ENCODE results near the gene OPTN.
A peak's percentile ranks its signal among the peaks of the same experiment; 100 is the strongest.
"Not testable (repeated sequence)": the region's sequence is repeated elsewhere in the genome, so short reads cannot be mapped to it uniquely, and the experiment has no call there.

OPTN gene

GRCh38 chr10:13099666-13100348, at the start of gene OPTN:
OPTN (plus strand) TSS chr10:13100163; CDS start chr10:13109123, 8,960 bp downstream.
- in situ Hi-C loops (cut with MboI; ENCODE audit: low pct_unique_long_range_greater_than_20kb, low sequenced_read_pairs): no loop called here
- peak; percentile 89 for DNase-seq

GRCh38 chr10:13051126-13051694, 48.8 kb upstream of the OPTN start:
- in situ Hi-C loops (cut with MboI; ENCODE audit: low pct_unique_long_range_greater_than_20kb, low sequenced_read_pairs): loop anchor here (25.0 kb wide), 1 partner anchor 339 kb away; no protein-coding TSS in a partner anchor
- DNase-seq: no peak

- in situ Hi-C loops (cut with MboI; ENCODE audit: low pct_unique_long_range_greater_than_20kb, low sequenced_read_pairs): loop anchor here (25.0 kb wide), 1 partner anchor 341 kb away; no protein-coding TSS in a partner anchor
- DNase-seq: not testable (repeated sequence)
Observed at GRCh38 chr10:13053208-13053607, 46.8 kb upstream of the OPTN start.

- no peak for DNase-seq
- in situ Hi-C loops (cut with MboI; ENCODE audit: low pct_unique_long_range_greater_than_20kb, low sequenced_read_pairs): loop anchor here (25.0 kb wide), 1 partner anchor 342 kb away; no protein-coding TSS in a partner anchor
Observed at GRCh38 chr10:13053794-13054462, 46.0 kb upstream of the OPTN start.

GRCh38 chr10:13054844-13055243, 45.1 kb upstream of the OPTN start:
- DNase-seq: no peak

GRCh38 chr10:13056456-13057077, 43.4 kb upstream of the OPTN start:
- in situ Hi-C loops (cut with MboI; ENCODE audit: low pct_unique_long_range_greater_than_20kb, low sequenced_read_pairs): loop anchor here (25.0 kb wide), 1 partner anchor 344 kb away; no protein-coding TSS in a partner anchor
- no peak for DNase-seq

More at GRCh38 chr10:13054844-13055243, 45.1 kb upstream of the OPTN start:
- in situ Hi-C loops (cut with MboI; ENCODE audit: low pct_unique_long_range_greater_than_20kb, low sequenced_read_pairs): loop anchor here (25.0 kb wide), 1 partner anchor 343 kb away; no protein-coding TSS in a partner anchor

GRCh38 chr10:13062803-13063202, 37.2 kb upstream of the OPTN start:
- in situ Hi-C loops (cut with MboI; ENCODE audit: low pct_unique_long_range_greater_than_20kb, low sequenced_read_pairs): loop anchor here (25.0 kb wide), 1 partner anchor 351 kb away; no protein-coding TSS in a partner anchor
- no peak for DNase-seq

GRCh38 chr10:13066527-13066926, 33.4 kb upstream of the OPTN start:
- in situ Hi-C loops (cut with MboI; ENCODE audit: low pct_unique_long_range_greater_than_20kb, low sequenced_read_pairs): loop anchor here (25.0 kb wide), 1 partner anchor 354 kb away; no protein-coding TSS in a partner anchor
- DNase-seq: no peak

GRCh38 chr10:13067431-13067830, 32.5 kb upstream of the OPTN start:
- no peak for DNase-seq
- in situ Hi-C loops (cut with MboI; ENCODE audit: low pct_unique_long_range_greater_than_20kb, low sequenced_read_pairs): loop anchor here (25.0 kb wide), 1 partner anchor 355 kb away; no protein-coding TSS in a partner anchor

- DNase-seq: no peak
- in situ Hi-C loops (cut with MboI; ENCODE audit: low pct_unique_long_range_greater_than_20kb, low sequenced_read_pairs): loop anchor here (25.0 kb wide), 1 partner anchor 356 kb away; no protein-coding TSS in a partner anchor
Observed at GRCh38 chr10:13068071-13068470, 31.9 kb upstream of the OPTN start.

- in situ Hi-C loops (cut with MboI; ENCODE audit: low pct_unique_long_range_greater_than_20kb, low sequenced_read_pairs): loop anchor here (25.0 kb wide), 1 partner anchor 356 kb away; no protein-coding TSS in a partner anchor
Observed at GRCh38 chr10:13068484-13068883, 31.5 kb upstream of the OPTN start.

GRCh38 chr10:13072339-13072738, 27.6 kb upstream of the OPTN start:
- DNase-seq: no peak

More at GRCh38 chr10:13068484-13068883, 31.5 kb upstream of the OPTN start:
- no peak for DNase-seq

GRCh38 chr10:13074563-13075451, 25.2 kb upstream of the OPTN start:
- in situ Hi-C loops (cut with MboI; ENCODE audit: low pct_unique_long_range_greater_than_20kb, low sequenced_read_pairs): loop anchor here (25.0 kb wide), 1 partner anchor 363 kb away; no protein-coding TSS in a partner anchor
- peak; percentile 72 for DNase-seq

More at GRCh38 chr10:13072339-13072738, 27.6 kb upstream of the OPTN start:
- in situ Hi-C loops (cut with MboI; ENCODE audit: low pct_unique_long_range_greater_than_20kb, low sequenced_read_pairs): loop anchor here (25.0 kb wide), 1 partner anchor 360 kb away; no protein-coding TSS in a partner anchor

- in situ Hi-C loops (cut with MboI; ENCODE audit: low pct_unique_long_range_greater_than_20kb, low sequenced_read_pairs): no loop called here
- DNase-seq: no peak
Observed at GRCh38 chr10:13078912-13079775, 20.8 kb upstream of the OPTN start.

- peak; percentile 20 for DNase-seq
- in situ Hi-C loops (cut with MboI; ENCODE audit: low pct_unique_long_range_greater_than_20kb, low sequenced_read_pairs): no loop called here
Observed at GRCh38 chr10:13079776-13080050, 20.2 kb upstream of the OPTN start.

- no peak for DNase-seq
- in situ Hi-C loops (cut with MboI; ENCODE audit: low pct_unique_long_range_greater_than_20kb, low sequenced_read_pairs): no loop called here
Observed at GRCh38 chr10:13080643-13081042, 19.3 kb upstream of the OPTN start.

GRCh38 chr10:13083700-13084099, 16.3 kb upstream of the OPTN start:
- in situ Hi-C loops (cut with MboI; ENCODE audit: low pct_unique_long_range_greater_than_20kb, low sequenced_read_pairs): not testable (repeated sequence)
- DNase-seq: peak; percentile 10
